H1 (cell line): ENCODE measurements around the gene RAI14.
"Not testable (repeated sequence)": the region's sequence is repeated elsewhere in the genome, so short reads cannot be mapped to it uniquely, and the experiment has no call there.

Experiments
- CREB1 ChIP-seq: IDR thresholded peaks from 2 replicates; pipeline ENCODE4 v1.6.1; 2012; ENCODE audit warnings: inconsistent platforms
- JUN ChIP-seq: IDR thresholded peaks from 2 replicates; pipeline ENCODE4 v1.6.1; 2011; ENCODE audit warnings: low read depth, mild to moderate bottlenecking, improper control_type of control experiment, low read length
- MAFK ChIP-seq: IDR thresholded peaks from 2 replicates; pipeline ENCODE4 v1.6.1; 2012; ENCODE audit warnings: low read depth, mild to moderate bottlenecking, improper control_type of control experiment, low read length
- POLR2A ChIP-seq, 2 experiments: IDR thresholded peaks; 1 replicate in 1 of 2; 2 replicates in 1 of 2; pipeline ENCODE4 v1.6.1; 2011; ENCODE audit warnings: low read depth in 2 of 2, low read length in 2 of 2, mild to moderate bottlenecking in 2 of 2; ENCODE audit errors: control extremely low read depth in 1 of 2
- TF ChIP-seq, protein P1 (sequence below), 3 experiments: IDR thresholded peaks; 1 replicate in 2 of 3; 2 replicates in 1 of 3; pipeline versions ENCODE4 v1.5.1 to v1.6.1; 2011; ENCODE audit warnings: low read length in 3 of 3, mild to moderate bottlenecking in 3 of 3, inconsistent platforms in 2 of 3, low read depth in 1 of 3, moderate library complexity in 1 of 3; ENCODE audit not compliant: insufficient read depth in 1 of 3; ENCODE audit errors: control extremely low read depth in 1 of 3

DNA sequence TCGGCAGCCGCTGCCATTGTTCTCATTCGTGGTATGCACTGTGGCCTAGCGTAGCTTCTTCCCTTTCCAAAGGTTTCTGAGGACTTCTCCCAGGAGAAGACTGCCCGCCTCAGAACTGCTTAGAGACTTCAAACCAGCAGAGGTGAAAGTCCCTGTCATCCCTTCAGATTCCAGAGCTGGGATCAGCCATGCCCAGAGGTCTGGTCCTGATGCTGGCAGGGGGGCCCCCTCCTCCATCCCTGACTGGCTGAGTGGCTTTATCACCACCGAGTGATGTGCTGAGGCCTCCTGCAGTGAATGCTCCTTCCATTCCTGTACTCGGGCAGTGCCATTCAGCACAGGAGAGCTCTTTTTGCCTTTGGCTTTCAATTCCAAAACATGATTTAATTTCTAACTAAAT is 174.7 kb downstream of the RAI14 start:
- not testable (repeated sequence) for TF ChIP-seq JUN; POLR2A (IDR thresholded peaks at IDR 0.05; ENCODE audit: control extremely low read depth in 1 of 2, low read depth in 2 of 2, low read length in 2 of 2); CREB1; MAFK
- TF ChIP-seq, protein P1, sequence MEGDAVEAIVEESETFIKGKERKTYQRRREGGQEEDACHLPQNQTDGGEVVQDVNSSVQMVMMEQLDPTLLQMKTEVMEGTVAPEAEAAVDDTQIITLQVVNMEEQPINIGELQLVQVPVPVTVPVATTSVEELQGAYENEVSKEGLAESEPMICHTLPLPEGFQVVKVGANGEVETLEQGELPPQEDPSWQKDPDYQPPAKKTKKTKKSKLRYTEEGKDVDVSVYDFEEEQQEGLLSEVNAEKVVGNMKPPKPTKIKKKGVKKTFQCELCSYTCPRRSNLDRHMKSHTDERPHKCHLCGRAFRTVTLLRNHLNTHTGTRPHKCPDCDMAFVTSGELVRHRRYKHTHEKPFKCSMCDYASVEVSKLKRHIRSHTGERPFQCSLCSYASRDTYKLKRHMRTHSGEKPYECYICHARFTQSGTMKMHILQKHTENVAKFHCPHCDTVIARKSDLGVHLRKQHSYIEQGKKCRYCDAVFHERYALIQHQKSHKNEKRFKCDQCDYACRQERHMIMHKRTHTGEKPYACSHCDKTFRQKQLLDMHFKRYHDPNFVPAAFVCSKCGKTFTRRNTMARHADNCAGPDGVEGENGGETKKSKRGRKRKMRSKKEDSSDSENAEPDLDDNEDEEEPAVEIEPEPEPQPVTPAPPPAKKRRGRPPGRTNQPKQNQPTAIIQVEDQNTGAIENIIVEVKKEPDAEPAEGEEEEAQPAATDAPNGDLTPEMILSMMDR (IDR thresholded peaks at IDR 0.05; ENCODE audit: control extremely low read depth in 1 of 3, insufficient read depth in 1 of 3, low read depth in 1 of 3, low read length in 3 of 3) = not testable (repeated sequence)
